GM12872 (cell line): Measurements from ENCODE around the gene CDH13.

ENCODE experiments used
- CTCF ChIP-seq: IDR thresholded peaks from 3 replicates; pipeline ENCODE4 v1.5.1; 2011; ENCODE audit warnings: low read depth, mild to moderate bottlenecking, low read length, moderate library complexity; ENCODE audit not compliant: insufficient read depth

Gene CDH13

GRCh38 chr16:83730812-83731211, 1104.0 kb downstream of the CDH13 start:
- no peak for TF ChIP-seq CTCF

- no peak for TF ChIP-seq CTCF
Measured at GRCh38 chr16:83732536-83732935, 1105.8 kb downstream of the CDH13 start.

GRCh38 chr16:83733301-83733700, 1106.5 kb downstream of the CDH13 start:
- TF ChIP-seq CTCF, result no peak

- TF ChIP-seq CTCF, result no peak
Measured at GRCh38 chr16:83734136-83734535, 1107.4 kb downstream of the CDH13 start.

GRCh38 chr16:83737729-83738354, 1111.1 kb downstream of the CDH13 start:
- no peak for TF ChIP-seq CTCF

GRCh38 chr16:83738923-83739503, 1112.2 kb downstream of the CDH13 start:
- no peak for TF ChIP-seq CTCF

- TF ChIP-seq CTCF, result no peak
Measured at GRCh38 chr16:83742124-83742899, 1115.5 kb downstream of the CDH13 start.
